K562 (cell line): ENCODE results near the gene IL23A. TPM values are rescaled to one million over a fixed set of nuclear protein-coding genes. Genes with fewer than 3 reads are reported as not detected.

ENCODE experiments used
- ATAC-seq: fragments of 200-7000 bp; cut with Tn5 transposase; 3 replicates; pipeline ENCODE4 v1.9.1; 2020; ENCODE audit warnings: moderate library complexity
- BruUV-seq: library from RNA; stranded (reverse); fragments of 400-500 nt; replicated peaks from 2 replicates; lab custom pipeline; 2021; lab: Mats Ljungman, UMichigan
- CTCF ChIA-PET: fragments of 300-600 bp; formaldehyde crosslinking; extraction: SDS; loops from one replicate; lab custom pipeline; 2021; ENCODE audit warnings: low intra/inter-chr PET ratio; lab: Yijun Ruan, JAX
- POLR2A ChIA-PET: fragments of 300-600, 350-650 bp; sonication (Branson Sonifier 250); formaldehyde crosslinking; extraction: SDS; loops from one replicate; lab custom pipeline; 2021; ENCODE audit warnings: antibody characterized with exemption, inconsistent platforms; lab: Yijun Ruan, JAX
- DNase-seq, 4 experiments: peaks; one replicate each; pipeline versions ENCODE4 v3.0.0 to v3.0.0-alpha.2; 2011 to 2018; ENCODE audit warnings: low spot score in 3 of 4, mixed read lengths in 3 of 4; ENCODE audit errors: extremely low read depth in 1 of 4
- FAIRE-seq: peaks from 2 replicates; lab custom pipeline; 2011; peaks lifted over from hg19 to GRCh38; lab: Jason Lieb, UNC
- H2AFZ ChIP-seq: 2 replicates; pipeline ENCODE4 v1.6.0; 2011; ENCODE audit warnings: low read depth, low read length, control low read depth, inconsistent platforms
- H3K27ac ChIP-seq: fragments of 200-600 bp; 3 replicates; pipeline ENCODE4 v1.8.0; 2011; ENCODE audit warnings: low read depth, mild to moderate bottlenecking, control low read depth, inconsistent platforms, low read length, moderate library complexity, mixed read lengths; ENCODE audit errors: extremely low read depth
- H3K27me3 ChIP-seq, 2 experiments: fragments of 300-600 bp in 1 of 2; 2 replicates in 1 of 2; 3 replicates in 1 of 2; pipeline versions ENCODE4 v1.6.0 to v1.8.0; 2011; ENCODE audit warnings: inconsistent platforms in 2 of 2, low read length in 2 of 2, mild to moderate bottlenecking in 1 of 2, mixed read lengths in 1 of 2, moderate library complexity in 1 of 2; ENCODE audit not compliant: control insufficient read depth in 2 of 2, insufficient read depth in 2 of 2
- H3K36me3 ChIP-seq: fragments of 300-600 bp; 3 replicates; pipeline ENCODE4 v1.8.0; 2011; ENCODE audit warnings: mild to moderate bottlenecking, low read length, inconsistent platforms; ENCODE audit not compliant: control insufficient read depth, insufficient read depth
- H3K4me1 ChIP-seq, 2 experiments: fragments of 200-600 bp in 1 of 2; replicated peaks in 1 of 2; 2 replicates in 1 of 2; 3 replicates in 1 of 2; pipeline versions ENCODE4 v1.5.1 to v1.8.0; 2011; ENCODE audit warnings: inconsistent platforms in 2 of 2, low read length in 2 of 2, mild to moderate bottlenecking in 1 of 2, mixed read lengths in 1 of 2, moderate library complexity in 1 of 2; ENCODE audit not compliant: control insufficient read depth in 2 of 2, insufficient read depth in 2 of 2
- H3K4me2 ChIP-seq: 2 replicates; pipeline ENCODE4 v1.6.1; 2011; ENCODE audit warnings: low read length, control low read depth, inconsistent platforms, mixed read lengths; ENCODE audit not compliant: insufficient read depth
- H3K4me3 ChIP-seq: fragments of 200-600 bp; sonication (generic), shearing (Covaris generic); 2 replicates; pipeline ENCODE4 v1.5.1; 2016; ENCODE audit warnings: control low read depth, inconsistent platforms
- H3K79me2 ChIP-seq: fragments of 200-600 bp; 3 replicates; pipeline ENCODE4 v1.8.0; 2011; ENCODE audit warnings: low read length, inconsistent platforms; ENCODE audit not compliant: control insufficient read depth, insufficient read depth
- H3K9ac ChIP-seq, 2 experiments: 2 replicates each; pipeline versions ENCODE4 v1.6.0 to v1.6.1; 2011; ENCODE audit warnings: low read depth in 2 of 2, low read length in 2 of 2, control low read depth in 1 of 2, inconsistent platforms in 1 of 2, mild to moderate bottlenecking in 1 of 2, mixed read lengths in 1 of 2; ENCODE audit not compliant: insufficient read depth in 1 of 2
- H3K9me1 ChIP-seq: one replicate; pipeline ENCODE4 v1.6.0; 2011; ENCODE audit warnings: inconsistent platforms, mild to moderate bottlenecking, low read length, moderate library complexity; ENCODE audit not compliant: control insufficient read depth, insufficient read depth
- H3K9me3 ChIP-seq: replicated peaks from 2 replicates; pipeline ENCODE4 v1.5.1; 2011; ENCODE audit warnings: low read depth, low read length, inconsistent platforms; ENCODE audit not compliant: control insufficient read depth, insufficient read depth
- H4K20me1 ChIP-seq: replicated peaks from 2 replicates; pipeline ENCODE4 v1.6.1; 2011; ENCODE audit warnings: low read length, inconsistent platforms, mixed read lengths; ENCODE audit not compliant: control insufficient read depth, insufficient read depth
- NFE2 ChIP-seq: IDR thresholded peaks from 2 replicates; pipeline ENCODE4 v1.6.1; 2014; ENCODE audit warnings: antibody characterized with exemption, low read depth
- ZNF316 ChIP-seq: fragments of 450-650 bp; IDR thresholded peaks from 2 replicates; pipeline ENCODE4 v1.6.1; 2016
- WGBS: fragments of 100-300 bp; shearing (Covaris generic); methylation state at CpG from one replicate; pipeline ENCODE4 v1.1.6; 2016; ENCODE audit warnings: low coverage, mixed read lengths; ENCODE audit not compliant: insufficient coverage; ENCODE audit errors: missing lambda C conversion rate; 5-methylcytosine and 5-hydroxymethylcytosine counted together
- in situ Hi-C: fragments of 300-500 bp; cut with MboI; formaldehyde crosslinking; loops from 4 replicates; pipeline ENCODE4 v1.15.0; 2018; ENCODE audit warnings: inconsistent platforms, mixed read lengths
- intact Hi-C: fragments of 100-400 bp; cut with micrococcal nuclease; formaldehyde crosslinking; loops from 2 replicates; pipeline ENCODE4 v1.14.2; 2022
- polyA plus RNA-seq, 8 experiments: library from polyadenylated mRNA; depleted of rRNA in 4 of 8; stranded (reverse) in 5 of 8; unstranded in 3 of 8; fragments of >200 nt; fragmentation: Nextera tagmentation in 2 of 8; fragmentation: Illumina TruSeq in 1 of 8; extraction: Ambion mirVana in 2 of 8; extraction: Trizol in 1 of 8; gene quantifications; 2 replicates each; pipeline versions ENCODE4 v1.2.1 to v1.2.3, GENCODE V29; 2011 to 2014; ENCODE audit warnings: inconsistent platforms in 1 of 8, missing spikeins in 1 of 8
- total RNA-seq, 7 experiments: library from RNA; depleted of rRNA in 6 of 7; stranded (reverse); fragments of >200 nt in 6 of 7; fragmentation: Illumina TruSeq in 2 of 7; extraction: Trizol in 2 of 7; gene quantifications; 2 replicates each; pipeline versions ENCODE4 v1.2.1 to v1.2.3, GENCODE V29; 2011 to 2021; ENCODE audit warnings: low replicate concordance in 1 of 7
- TF ChIP-seq, protein P1 (sequence below): fragments of 450-650 bp; IDR thresholded peaks from 2 replicates; pipeline ENCODE4 v1.6.1; 2016
- TF ChIP-seq, protein P2 (sequence below): fragments of 450-650 bp; formaldehyde crosslinking; IDR thresholded peaks from 2 replicates; pipeline ENCODE4 v1.4.0; 2020; ENCODE audit warnings: mild to moderate bottlenecking, moderate library complexity
- TF ChIP-seq, protein P3 (sequence below): fragments of 450-650 bp; formaldehyde crosslinking; IDR thresholded peaks from 2 replicates; pipeline ENCODE4 v1.4.0; 2020; ENCODE audit warnings: mild to moderate bottlenecking, mixed read lengths

Gene IL23A
- total and polyA plus RNA-seq, 9 of the 15 experiments (the other 6 are each of a cell fraction or from before 2014, with no cell fraction given): 4.4 to 37.2 (median 9.6) TPM

DNA sequence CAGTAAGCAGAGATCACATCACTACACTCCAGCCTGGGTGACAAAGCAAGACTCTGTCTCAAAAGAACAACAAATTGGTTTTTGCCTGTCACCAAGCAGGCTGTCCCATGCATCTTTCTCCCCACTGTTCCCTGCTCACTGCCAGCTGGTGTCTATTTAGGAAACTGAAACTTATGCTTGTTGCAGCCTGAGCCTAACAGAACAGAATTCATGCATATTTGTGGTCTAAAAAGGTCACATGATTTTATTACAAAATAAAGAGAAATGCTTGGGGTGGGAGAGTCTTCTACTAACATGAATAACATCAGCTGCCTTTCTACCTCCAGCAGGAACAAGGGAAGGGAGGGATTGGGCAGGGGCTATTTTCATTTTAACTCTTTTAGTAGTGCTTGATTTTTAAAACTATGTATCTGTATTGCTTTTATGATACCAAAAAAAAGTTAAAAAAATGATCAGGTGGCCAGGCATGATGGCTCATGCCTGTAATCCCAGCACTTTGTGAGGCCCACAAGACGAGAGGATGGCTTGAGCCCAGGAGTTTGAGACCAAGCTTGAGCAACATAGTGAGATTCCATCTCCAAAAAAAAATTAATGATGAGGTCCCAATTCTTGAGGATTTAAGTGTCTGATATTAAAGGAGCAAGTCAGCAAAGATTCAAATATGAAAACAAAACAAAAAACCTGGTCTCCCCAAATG lies 20.3 kb downstream of the IL23A start:
- no TSS peak for BruUV-seq
- 14% methylated on average over 1 of the region's 1 CpG for WGBS
- in situ Hi-C loops: no loop called here

More for the DNA sequence above, 20.3 kb downstream of the IL23A start:
- Histone ChIP-seq H3K4me2 (peak overlapping the region; percentile 88), H3K9me1 (no peaks in the 10 kb centered on the region), H3K9ac (peak overlapping the region; percentile 27 to 77), H3K4me3 (peak overlapping the region; percentile 64), H3K36me3 (peaks cover 24% of the 10 kb centered on the region; the same call in 2 of the 3 replicates), H3K27ac (peak overlapping the region; percentile 76; the same call in 2 of the 3 replicates), H4K20me1 (no peaks in the 10 kb centered on the region), H3K4me1 (peaks cover 13 to 15% of the 10 kb centered on the region in 2 experiments), H2AFZ (peak overlapping the region; percentile 90; the same call in 1 of the 2 replicates), H3K27me3 (no peaks in the 10 kb centered on the region), H3K79me2 (peaks cover 27% of the 10 kb centered on the region), H3K9me3 (no peaks in the 10 kb centered on the region)
- TF ChIP-seq ZNF316: peak; percentile 45
- TF ChIP-seq, protein P1, sequence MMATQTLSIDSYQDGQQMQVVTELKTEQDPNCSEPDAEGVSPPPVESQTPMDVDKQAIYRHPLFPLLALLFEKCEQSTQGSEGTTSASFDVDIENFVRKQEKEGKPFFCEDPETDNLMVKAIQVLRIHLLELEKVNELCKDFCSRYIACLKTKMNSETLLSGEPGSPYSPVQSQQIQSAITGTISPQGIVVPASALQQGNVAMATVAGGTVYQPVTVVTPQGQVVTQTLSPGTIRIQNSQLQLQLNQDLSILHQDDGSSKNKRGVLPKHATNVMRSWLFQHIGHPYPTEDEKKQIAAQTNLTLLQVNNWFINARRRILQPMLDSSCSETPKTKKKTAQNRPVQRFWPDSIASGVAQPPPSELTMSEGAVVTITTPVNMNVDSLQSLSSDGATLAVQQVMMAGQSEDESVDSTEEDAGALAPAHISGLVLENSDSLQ: 0 out of 2 replicates have a peak, but pooled peaks have one; percentile 10
- TF ChIP-seq, protein P2, sequence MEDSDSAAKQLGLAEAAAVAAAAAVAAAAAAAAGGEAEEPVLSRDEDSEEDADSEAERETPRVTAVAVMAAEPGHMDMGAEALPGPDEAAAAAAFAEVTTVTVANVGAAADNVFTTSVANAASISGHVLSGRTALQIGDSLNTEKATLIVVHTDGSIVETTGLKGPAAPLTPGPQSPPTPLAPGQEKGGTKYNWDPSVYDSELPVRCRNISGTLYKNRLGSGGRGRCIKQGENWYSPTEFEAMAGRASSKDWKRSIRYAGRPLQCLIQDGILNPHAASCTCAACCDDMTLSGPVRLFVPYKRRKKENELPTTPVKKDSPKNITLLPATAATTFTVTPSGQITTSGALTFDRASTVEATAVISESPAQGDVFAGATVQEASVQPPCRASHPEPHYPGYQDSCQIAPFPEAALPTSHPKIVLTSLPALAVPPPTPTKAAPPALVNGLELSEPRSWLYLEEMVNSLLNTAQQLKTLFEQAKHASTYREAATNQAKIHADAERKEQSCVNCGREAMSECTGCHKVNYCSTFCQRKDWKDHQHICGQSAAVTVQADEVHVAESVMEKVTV (CRISPR knock-in tag): no peak
- TF ChIP-seq, protein P3, sequence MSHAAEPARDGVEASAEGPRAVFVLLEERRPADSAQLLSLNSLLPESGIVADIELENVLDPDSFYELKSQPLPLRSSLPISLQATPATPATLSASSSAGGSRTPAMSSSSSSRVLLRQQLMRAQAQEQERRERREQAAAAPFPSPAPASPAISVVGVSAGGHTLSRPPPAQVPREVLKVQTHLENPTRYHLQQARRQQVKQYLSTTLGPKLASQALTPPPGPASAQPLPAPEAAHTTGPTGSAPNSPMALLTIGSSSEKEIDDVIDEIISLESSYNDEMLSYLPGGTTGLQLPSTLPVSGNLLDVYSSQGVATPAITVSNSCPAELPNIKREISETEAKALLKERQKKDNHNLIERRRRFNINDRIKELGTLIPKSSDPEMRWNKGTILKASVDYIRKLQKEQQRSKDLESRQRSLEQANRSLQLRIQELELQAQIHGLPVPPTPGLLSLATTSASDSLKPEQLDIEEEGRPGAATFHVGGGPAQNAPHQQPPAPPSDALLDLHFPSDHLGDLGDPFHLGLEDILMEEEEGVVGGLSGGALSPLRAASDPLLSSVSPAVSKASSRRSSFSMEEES (CRISPR knock-in tag): peak; percentile 71
- TF ChIP-seq NFE2: 0 out of 2 replicates have a peak, but pooled peaks have one; percentile 14
- ATAC-seq: no peak
- ChIA-PET CTCF (no interaction called here), POLR2A (interaction anchor here (0.8 to 19.4 kb wide), 8 partner anchors 17 to 105 kb away, joined by 3 to 274 read pairs (median 6); partner anchors contain the start of genes IL23A and PAN2)
- no peak for FAIRE-seq
- intact Hi-C loops: no loop called here
- DNase-seq: peak in 1 of 4 experiments; percentile 26
